Panc1 (cell line): ENCODE data around the gene SLC9A4. TPM values are rescaled to one million over a fixed set of nuclear protein-coding genes. Genes with fewer than 3 reads are reported as not detected.

Experiments used
- ATAC-seq: fragments of 200-7000 bp; cut with Tn5 transposase; 2 replicates; pipeline ENCODE4 v1.9.1; 2020; ENCODE audit warnings: mild to moderate bottlenecking, moderate library complexity
- BruUV-seq: library from RNA; stranded (reverse); fragments of 400-500 nt; replicated peaks from 2 replicates; lab custom pipeline; 2021; lab: Mats Ljungman, UMichigan
- CTCF ChIA-PET: fragments of 300-600 bp; sonication (Branson Sonifier 250); formaldehyde crosslinking; loops from one replicate; lab custom pipeline; 2022; ENCODE audit warnings: antibody characterized with exemption; lab: Charles Lee
- POLR2A ChIA-PET: fragments of 300-600 bp; sonication (Branson Sonifier 250); formaldehyde crosslinking; loops from one replicate; lab custom pipeline; 2022; ENCODE audit warnings: antibody characterized with exemption; lab: Charles Lee
- DNase-seq: peaks from one replicate; pipeline ENCODE4 v3.0.0-alpha.2; 2010; ENCODE audit warnings: low read depth, low spot score
- H3K27ac ChIP-seq: 2 replicates; pipeline ENCODE4 v1.5.1; 2011; ENCODE audit warnings: mild to moderate bottlenecking, low read length, inconsistent platforms
- H3K27me3 ChIP-seq: fragments of 200-500 bp; sonication (Bioruptor generic); 2 replicates; pipeline ENCODE4 v1.6.0; 2014; ENCODE audit warnings: low read length, inconsistent platforms; ENCODE audit not compliant: control insufficient read depth, insufficient read depth
- H3K36me3 ChIP-seq: fragments of 200-500 bp; sonication (Bioruptor generic); 2 replicates; pipeline ENCODE4 v1.5.1; 2014; ENCODE audit warnings: inconsistent platforms, mild to moderate bottlenecking, low read length, moderate library complexity; ENCODE audit not compliant: control insufficient read depth, insufficient read depth
- H3K4me1 ChIP-seq: 2 replicates; pipeline ENCODE4 v1.5.1; 2011; ENCODE audit warnings: inconsistent platforms, mild to moderate bottlenecking, low read length, moderate library complexity; ENCODE audit not compliant: control insufficient read depth, insufficient read depth
- H3K4me3 ChIP-seq, 2 experiments: 2 replicates each; pipeline ENCODE4 v1.5.1; 2011 to 2012; ENCODE audit warnings: low read depth in 2 of 2, low read length in 2 of 2, mild to moderate bottlenecking in 2 of 2, inconsistent platforms in 1 of 2, moderate library complexity in 1 of 2
- H3K9me3 ChIP-seq: fragments of 200-500 bp; sonication (Bioruptor generic); 2 replicates; pipeline ENCODE4 v1.5.1; 2014; ENCODE audit warnings: low read depth, mild to moderate bottlenecking, inconsistent platforms, low read length, moderate library complexity; ENCODE audit not compliant: control insufficient read depth, insufficient read depth
- CTCF ChIP-seq: fragments of 450-650 bp; IDR thresholded peaks from 2 replicates; pipeline ENCODE4 v1.5.1; 2017; ENCODE audit warnings: mild to moderate bottlenecking
- POLR2AphosphoS5 ChIP-seq: IDR thresholded peaks from 2 replicates; pipeline ENCODE4 v1.6.1; 2012; ENCODE audit warnings: mild to moderate bottlenecking, low read depth, low read length, moderate library complexity
- SIN3A ChIP-seq: IDR thresholded peaks from 2 replicates; pipeline ENCODE4 v1.6.1; 2012; ENCODE audit warnings: low read depth, mild to moderate bottlenecking, low read length, moderate library complexity, borderline replicate concordance; ENCODE audit not compliant: insufficient read depth
- TCF7L2 ChIP-seq: IDR thresholded peaks from 2 replicates; pipeline ENCODE4 v1.6.1; 2011; ENCODE audit warnings: mild to moderate bottlenecking, low read depth, low read length, inconsistent platforms
- in situ Hi-C: cut with HindIII; loops from 2 replicates; pipeline ENCODE4 v1.10.0; 2016; ENCODE audit warnings: low sequenced_read_pairs, low pct_unique_long_range_greater_than_20kb
- intact Hi-C: fragments of 100-400 bp; cut with micrococcal nuclease; formaldehyde crosslinking; loops from one replicate; pipeline ENCODE4 v1.10.0; 2022; ENCODE audit not compliant: unreplicated experiment
- total RNA-seq: library from RNA; stranded (reverse); gene quantifications from one replicate; pipeline ENCODE4 v1.2.1, GENCODE V29; 2021; ENCODE audit not compliant: unreplicated experiment
- TF ChIP-seq, protein P1 (sequence below), 2 experiments: IDR thresholded peaks; 2 replicates each; pipeline ENCODE4 v1.6.1; 2011 to 2012; ENCODE audit warnings: low read depth in 2 of 2, control low read depth in 1 of 2, low read length in 1 of 2, mild to moderate bottlenecking in 1 of 2, moderate library complexity in 1 of 2; ENCODE audit not compliant: insufficient read depth in 1 of 2

Gene SLC9A4
- total RNA-seq, 1 experiment from 2014 or later, result not detected

DNA sequence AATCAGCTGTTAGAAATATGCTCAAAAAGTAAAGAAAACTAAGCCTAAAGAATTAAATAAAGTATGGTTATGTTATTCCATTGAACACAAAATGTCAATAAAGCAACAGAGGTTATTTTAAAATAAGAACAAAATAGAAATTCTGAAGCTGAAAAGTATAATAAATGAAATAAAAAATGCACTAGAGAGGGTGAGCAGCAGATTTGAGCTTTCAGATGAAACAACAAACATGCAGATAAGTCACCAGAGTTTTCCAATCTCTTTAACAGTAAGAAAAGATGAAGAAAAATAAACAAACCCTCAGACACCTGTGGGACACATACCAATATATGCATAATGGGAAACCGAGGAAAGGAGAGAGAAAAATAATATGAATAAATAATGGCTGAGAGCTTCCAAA is 76.0 kb downstream of the SLC9A4 start:
- in situ Hi-C loops (no loop called here), intact Hi-C loops (no loop called here)
- H3K27ac ChIP-seq, result no peak overlapping the region
- H3K4me1 ChIP-seq, result no peaks in the 10 kb centered on the region
- POLR2A ChIA-PET, result interaction anchor here (0.6 kb wide), 1 partner anchor 26 kb away, joined by 6 read pairs; no protein-coding TSS in a partner anchor
- H3K4me3 ChIP-seq, result no peak overlapping the region
- H3K9me3 ChIP-seq, result peaks cover 8% of the 10 kb centered on the region; the same call in 1 of the 2 replicates
- ATAC-seq, result no peak
- CTCF ChIA-PET, result no interaction called here
- TF ChIP-seq SIN3A, result no peak
- H3K36me3 ChIP-seq, result no peaks in the 10 kb centered on the region
- no TSS peak for BruUV-seq
- DNase-seq, result no peak
- H3K27me3 ChIP-seq, result no peaks in the 10 kb centered on the region

GRCh38 chr2:102550151-102550550 is 77.1 kb downstream of the SLC9A4 start:
- H3K4me1 ChIP-seq, result no peaks in the 10 kb centered on the region
- no peak for ATAC-seq

More at GRCh38 chr2:102550151-102550550, 77.1 kb downstream of the SLC9A4 start:
- no TSS peak for BruUV-seq
- peaks cover 8% of the 10 kb centered on the region; the same call in 1 of the 2 replicates for H3K9me3 ChIP-seq
- no peaks in the 10 kb centered on the region for H3K27me3 ChIP-seq
- H3K27ac ChIP-seq, result no peak overlapping the region
- no peak overlapping the region for H3K4me3 ChIP-seq
- POLR2A ChIA-PET, result no interaction called here
- TF ChIP-seq TCF7L2 (no peak), SIN3A (no peak), CTCF (no peak), POLR2AphosphoS5 (no peak)
- TF ChIP-seq, protein P1, sequence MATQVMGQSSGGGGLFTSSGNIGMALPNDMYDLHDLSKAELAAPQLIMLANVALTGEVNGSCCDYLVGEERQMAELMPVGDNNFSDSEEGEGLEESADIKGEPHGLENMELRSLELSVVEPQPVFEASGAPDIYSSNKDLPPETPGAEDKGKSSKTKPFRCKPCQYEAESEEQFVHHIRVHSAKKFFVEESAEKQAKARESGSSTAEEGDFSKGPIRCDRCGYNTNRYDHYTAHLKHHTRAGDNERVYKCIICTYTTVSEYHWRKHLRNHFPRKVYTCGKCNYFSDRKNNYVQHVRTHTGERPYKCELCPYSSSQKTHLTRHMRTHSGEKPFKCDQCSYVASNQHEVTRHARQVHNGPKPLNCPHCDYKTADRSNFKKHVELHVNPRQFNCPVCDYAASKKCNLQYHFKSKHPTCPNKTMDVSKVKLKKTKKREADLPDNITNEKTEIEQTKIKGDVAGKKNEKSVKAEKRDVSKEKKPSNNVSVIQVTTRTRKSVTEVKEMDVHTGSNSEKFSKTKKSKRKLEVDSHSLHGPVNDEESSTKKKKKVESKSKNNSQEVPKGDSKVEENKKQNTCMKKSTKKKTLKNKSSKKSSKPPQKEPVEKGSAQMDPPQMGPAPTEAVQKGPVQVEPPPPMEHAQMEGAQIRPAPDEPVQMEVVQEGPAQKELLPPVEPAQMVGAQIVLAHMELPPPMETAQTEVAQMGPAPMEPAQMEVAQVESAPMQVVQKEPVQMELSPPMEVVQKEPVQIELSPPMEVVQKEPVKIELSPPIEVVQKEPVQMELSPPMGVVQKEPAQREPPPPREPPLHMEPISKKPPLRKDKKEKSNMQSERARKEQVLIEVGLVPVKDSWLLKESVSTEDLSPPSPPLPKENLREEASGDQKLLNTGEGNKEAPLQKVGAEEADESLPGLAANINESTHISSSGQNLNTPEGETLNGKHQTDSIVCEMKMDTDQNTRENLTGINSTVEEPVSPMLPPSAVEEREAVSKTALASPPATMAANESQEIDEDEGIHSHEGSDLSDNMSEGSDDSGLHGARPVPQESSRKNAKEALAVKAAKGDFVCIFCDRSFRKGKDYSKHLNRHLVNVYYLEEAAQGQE (IDR thresholded peaks at IDR 0.05; ENCODE audit: insufficient read depth in 1 of 2, low read depth in 2 of 2, low read length in 1 of 2), result no peak
- intact Hi-C loops (no loop called here), in situ Hi-C loops (no loop called here)
- H3K36me3 ChIP-seq, result no peaks in the 10 kb centered on the region
- CTCF ChIA-PET, result no interaction called here
- DNase-seq, result no peak
